ENCODE data around the gene AK8.

Gene AK8

DNA sequence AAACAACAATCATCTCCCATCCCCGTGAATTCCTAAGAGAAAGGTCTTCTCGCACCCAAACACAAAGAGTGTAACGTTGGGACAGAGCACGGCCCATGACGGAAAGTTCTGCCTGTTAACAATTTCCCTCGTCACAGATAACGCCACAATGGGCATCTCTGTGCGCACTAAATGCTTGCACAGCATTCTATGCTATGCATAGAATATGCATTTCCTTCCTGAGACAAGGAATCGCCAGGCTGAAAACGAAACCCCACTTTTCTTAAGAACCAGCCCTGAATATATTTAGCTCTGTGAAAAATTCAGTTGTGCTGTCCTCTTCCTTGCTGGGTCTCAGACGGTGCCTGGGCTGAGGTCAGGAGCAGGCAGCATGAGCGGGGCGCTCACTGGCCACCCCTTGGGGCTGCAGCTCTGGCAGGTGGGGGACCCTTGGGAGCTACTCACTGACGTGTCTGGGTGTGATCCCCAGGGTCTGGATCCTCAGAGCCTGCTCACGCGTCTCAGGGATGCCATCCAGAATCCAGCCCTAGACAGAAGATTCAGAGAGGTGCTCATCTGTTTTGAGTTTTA, 49.8 kb downstream of the AK8 start:
- TF ChIP-seq FOXM1 (IDR thresholded peaks at IDR 0.05; ENCODE audit: borderline replicate concordance) (no peak), HDGF (IDR thresholded peaks at IDR 0.05; ENCODE audit: borderline replicate concordance) (no peak), L3MBTL2 (conservative IDR thresholded peaks at IDR 0.05) (no peak), ELF4 (IDR thresholded peaks at IDR 0.05) (no peak), NFRKB (IDR thresholded peaks at IDR 0.05) (no peak), CTBP1 (IDR thresholded peaks at IDR 0.05; ENCODE audit: borderline replicate concordance) (no peak)
- CTCF ChIA-PET, result no interaction called here
- no peak for DNase-seq (ENCODE audit: extremely low spot score)
- POLR2A ChIA-PET, result no interaction called here

DNA sequence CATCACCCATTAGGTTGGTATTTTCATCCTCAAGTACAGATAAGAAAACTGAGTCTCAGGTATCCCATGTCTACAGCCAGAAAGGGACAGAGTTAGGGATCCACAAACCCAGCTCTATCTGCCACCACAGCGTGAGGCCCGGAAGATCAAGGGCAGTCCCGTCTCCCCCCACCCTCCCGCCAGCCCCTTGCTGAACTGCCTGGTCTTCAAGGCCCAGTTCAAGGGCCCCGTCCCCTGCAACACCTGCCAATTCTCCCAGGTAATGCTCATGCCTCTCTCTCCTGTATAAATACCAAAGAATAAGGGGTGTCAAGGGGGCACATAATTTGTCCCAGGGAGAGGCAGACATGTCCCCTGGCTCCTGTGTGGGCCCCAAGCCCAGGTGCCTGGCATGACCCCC, 50.7 kb downstream of the AK8 start:
- TF ChIP-seq CTBP1 (IDR thresholded peaks at IDR 0.05; ENCODE audit: borderline replicate concordance) (no peak), HDGF (IDR thresholded peaks at IDR 0.05; ENCODE audit: borderline replicate concordance) (no peak), ELF4 (IDR thresholded peaks at IDR 0.05) (no peak), BHLHE40 (IDR thresholded peaks at IDR 0.05; ENCODE audit: borderline replicate concordance) (no peak), LEF1 (IDR thresholded peaks at IDR 0.05; ENCODE audit: borderline replicate concordance) (no peak), SP1 (IDR thresholded peaks at IDR 0.05) (no peak), NFRKB (IDR thresholded peaks at IDR 0.05) (no peak), FOXK2 (IDR thresholded peaks at IDR 0.05) (no peak), ARNT (IDR thresholded peaks at IDR 0.05) (no peak), L3MBTL2 (conservative IDR thresholded peaks at IDR 0.05) (no peak), ZNF384 (IDR thresholded peaks at IDR 0.05) (no peak), TARDBP (IDR thresholded peaks at IDR 0.05) (no peak)
- no peak for DNase-seq (ENCODE audit: extremely low spot score)
- ChIA-PET POLR2A (no interaction called here), CTCF (no interaction called here)

- POLR2A ChIA-PET, result no interaction called here
- DNase-seq (ENCODE audit: extremely low spot score), result no peak
- CTCF ChIA-PET, result no interaction called here
- TF ChIP-seq BHLHE40 (IDR thresholded peaks at IDR 0.05; ENCODE audit: borderline replicate concordance) (no peak), ARNT (IDR thresholded peaks at IDR 0.05) (no peak), TARDBP (IDR thresholded peaks at IDR 0.05) (no peak), SUZ12 (IDR thresholded peaks at IDR 0.05) (no peak), FOXM1 (IDR thresholded peaks at IDR 0.05; ENCODE audit: borderline replicate concordance) (no peak)
Measured at GRCh38 chr9:132826621-132827365, 51.3 kb downstream of the AK8 start.

- ChIA-PET POLR2A (no interaction called here), CTCF (no interaction called here)
- no peak for DNase-seq (ENCODE audit: extremely low spot score)
Measured at GRCh38 chr9:132826131-132826530, 52.0 kb downstream of the AK8 start.

DNA sequence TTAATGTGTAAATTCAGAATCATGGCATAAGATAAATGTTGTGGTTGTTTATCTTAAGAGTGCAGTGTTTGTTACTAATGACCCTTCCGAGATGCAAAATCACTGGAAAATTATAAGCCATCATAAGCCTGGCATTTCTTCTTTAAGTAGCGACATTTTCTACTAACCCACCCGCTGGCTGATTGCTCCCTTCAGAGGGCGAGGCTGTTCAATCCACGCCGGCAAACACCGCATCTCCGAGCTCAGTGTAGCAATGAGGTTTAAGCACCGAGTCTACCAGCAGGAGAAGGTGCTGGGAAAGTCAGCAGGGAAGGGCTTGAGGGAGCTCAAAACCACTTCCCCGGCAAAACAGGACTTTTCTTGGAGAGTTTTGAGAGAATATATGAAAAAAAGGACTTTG, 52.7 kb downstream of the AK8 start:
- CTCF ChIA-PET, result no interaction called here
- POLR2A ChIA-PET, result no interaction called here
- no peak for DNase-seq (ENCODE audit: extremely low spot score)
- TF ChIP-seq TARDBP (IDR thresholded peaks at IDR 0.05), result no peak
- TF ChIP-seq SUZ12 (IDR thresholded peaks at IDR 0.05), result no peak
- no peak for TF ChIP-seq SP1 (IDR thresholded peaks at IDR 0.05)
- no peak for TF ChIP-seq FOXK2 (IDR thresholded peaks at IDR 0.05)
- TF ChIP-seq HDGF (IDR thresholded peaks at IDR 0.05; ENCODE audit: borderline replicate concordance), result no peak
- no peak for TF ChIP-seq ZNF384 (IDR thresholded peaks at IDR 0.05)
- TF ChIP-seq BHLHE40 (IDR thresholded peaks at IDR 0.05; ENCODE audit: borderline replicate concordance), result no peak
- no peak for TF ChIP-seq FOXM1 (IDR thresholded peaks at IDR 0.05; ENCODE audit: borderline replicate concordance)
- TF ChIP-seq NFRKB (IDR thresholded peaks at IDR 0.05), result no peak
- no peak for TF ChIP-seq FOXA1 (IDR thresholded peaks at IDR 0.05)
- no peak for TF ChIP-seq CTBP1 (IDR thresholded peaks at IDR 0.05; ENCODE audit: borderline replicate concordance)
- TF ChIP-seq L3MBTL2 (conservative IDR thresholded peaks at IDR 0.05), result no peak
- no peak for TF ChIP-seq ELF4 (IDR thresholded peaks at IDR 0.05)
- no peak for TF ChIP-seq PKNOX1 (IDR thresholded peaks at IDR 0.05)
- no peak for TF ChIP-seq ARNT (IDR thresholded peaks at IDR 0.05)
- TF ChIP-seq LEF1 (IDR thresholded peaks at IDR 0.05; ENCODE audit: borderline replicate concordance), result no peak

More at GRCh38 chr9:132826131-132826530, 52.0 kb downstream of the AK8 start:
- TF ChIP-seq BHLHE40 (IDR thresholded peaks at IDR 0.05; ENCODE audit: borderline replicate concordance), result no peak
- TF ChIP-seq ZNF384 (IDR thresholded peaks at IDR 0.05), result no peak

GRCh38 chr9:132824951-132825350, 53.1 kb downstream of the AK8 start:
- DNase-seq (ENCODE audit: extremely low spot score), result no peak
- POLR2A ChIA-PET, result no interaction called here
- TF ChIP-seq CTBP1 (IDR thresholded peaks at IDR 0.05; ENCODE audit: borderline replicate concordance) (no peak), TARDBP (IDR thresholded peaks at IDR 0.05) (no peak), FOXA1 (IDR thresholded peaks at IDR 0.05) (no peak), NFRKB (IDR thresholded peaks at IDR 0.05) (no peak), ARNT (IDR thresholded peaks at IDR 0.05) (no peak), LEF1 (IDR thresholded peaks at IDR 0.05; ENCODE audit: borderline replicate concordance) (no peak), FOXK2 (IDR thresholded peaks at IDR 0.05) (no peak), PKNOX1 (IDR thresholded peaks at IDR 0.05) (no peak), FOXM1 (IDR thresholded peaks at IDR 0.05; ENCODE audit: borderline replicate concordance) (no peak), ZNF384 (IDR thresholded peaks at IDR 0.05) (no peak), ELF4 (IDR thresholded peaks at IDR 0.05) (no peak), SP1 (IDR thresholded peaks at IDR 0.05) (no peak), SUZ12 (IDR thresholded peaks at IDR 0.05) (no peak), BHLHE40 (IDR thresholded peaks at IDR 0.05; ENCODE audit: borderline replicate concordance) (no peak), HDGF (IDR thresholded peaks at IDR 0.05; ENCODE audit: borderline replicate concordance) (no peak), L3MBTL2 (conservative IDR thresholded peaks at IDR 0.05) (no peak)
- CTCF ChIA-PET, result no interaction called here

- CTCF ChIA-PET, result no interaction called here
- POLR2A ChIA-PET, result no interaction called here
- no peak for DNase-seq (ENCODE audit: extremely low spot score)
- TF ChIP-seq CTBP1 (IDR thresholded peaks at IDR 0.05; ENCODE audit: borderline replicate concordance), result no peak
Measured at GRCh38 chr9:132824151-132824550, 53.9 kb downstream of the AK8 start.
